ENCODE results near the gene HCFC1R1.

DNA sequence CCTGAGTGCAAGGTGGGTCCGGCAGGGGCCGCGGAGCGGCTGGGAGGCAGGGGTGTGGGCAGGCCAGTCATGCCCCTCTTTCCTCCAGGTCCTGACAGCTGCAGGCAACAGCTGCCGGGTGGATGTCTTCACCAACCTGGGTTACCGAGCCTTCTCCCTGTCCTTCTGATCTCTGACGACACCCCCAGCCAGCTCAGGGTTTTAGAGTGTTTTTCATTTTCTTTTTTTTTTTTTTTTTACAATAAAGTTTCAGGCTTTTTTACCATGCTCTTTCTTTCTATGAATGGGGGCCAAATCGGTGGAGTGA is 3.7 kb upstream of the HCFC1R1 start:
- no peak for TF ChIP-seq ZFP41 (tag by site-specific recombination; IDR thresholded peaks at IDR 0.05; ENCODE audit: borderline replicate concordance)
- no peak for TF ChIP-seq ZNF23 (tag by site-specific recombination; IDR thresholded peaks at IDR 0.05; ENCODE audit: borderline replicate concordance)
- TF ChIP-seq, protein P1, sequence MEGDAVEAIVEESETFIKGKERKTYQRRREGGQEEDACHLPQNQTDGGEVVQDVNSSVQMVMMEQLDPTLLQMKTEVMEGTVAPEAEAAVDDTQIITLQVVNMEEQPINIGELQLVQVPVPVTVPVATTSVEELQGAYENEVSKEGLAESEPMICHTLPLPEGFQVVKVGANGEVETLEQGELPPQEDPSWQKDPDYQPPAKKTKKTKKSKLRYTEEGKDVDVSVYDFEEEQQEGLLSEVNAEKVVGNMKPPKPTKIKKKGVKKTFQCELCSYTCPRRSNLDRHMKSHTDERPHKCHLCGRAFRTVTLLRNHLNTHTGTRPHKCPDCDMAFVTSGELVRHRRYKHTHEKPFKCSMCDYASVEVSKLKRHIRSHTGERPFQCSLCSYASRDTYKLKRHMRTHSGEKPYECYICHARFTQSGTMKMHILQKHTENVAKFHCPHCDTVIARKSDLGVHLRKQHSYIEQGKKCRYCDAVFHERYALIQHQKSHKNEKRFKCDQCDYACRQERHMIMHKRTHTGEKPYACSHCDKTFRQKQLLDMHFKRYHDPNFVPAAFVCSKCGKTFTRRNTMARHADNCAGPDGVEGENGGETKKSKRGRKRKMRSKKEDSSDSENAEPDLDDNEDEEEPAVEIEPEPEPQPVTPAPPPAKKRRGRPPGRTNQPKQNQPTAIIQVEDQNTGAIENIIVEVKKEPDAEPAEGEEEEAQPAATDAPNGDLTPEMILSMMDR (tag by site-specific recombination; IDR thresholded peaks at IDR 0.05) = no peak
- TF ChIP-seq ZNF701 (tag by site-specific recombination; IDR thresholded peaks at IDR 0.05) = no peak
- no peak for TF ChIP-seq MEIS1 (CRISPR knock-in tag; IDR thresholded peaks at IDR 0.05; ENCODE audit: borderline replicate concordance)
- TF ChIP-seq ZNF433 (tag by site-specific recombination; IDR thresholded peaks at IDR 0.05; ENCODE audit: low read depth) = no peak
- no peak for TF ChIP-seq ZNF830 (tag by site-specific recombination; IDR thresholded peaks at IDR 0.05; ENCODE audit: low read depth)
- TF ChIP-seq, protein P2, sequence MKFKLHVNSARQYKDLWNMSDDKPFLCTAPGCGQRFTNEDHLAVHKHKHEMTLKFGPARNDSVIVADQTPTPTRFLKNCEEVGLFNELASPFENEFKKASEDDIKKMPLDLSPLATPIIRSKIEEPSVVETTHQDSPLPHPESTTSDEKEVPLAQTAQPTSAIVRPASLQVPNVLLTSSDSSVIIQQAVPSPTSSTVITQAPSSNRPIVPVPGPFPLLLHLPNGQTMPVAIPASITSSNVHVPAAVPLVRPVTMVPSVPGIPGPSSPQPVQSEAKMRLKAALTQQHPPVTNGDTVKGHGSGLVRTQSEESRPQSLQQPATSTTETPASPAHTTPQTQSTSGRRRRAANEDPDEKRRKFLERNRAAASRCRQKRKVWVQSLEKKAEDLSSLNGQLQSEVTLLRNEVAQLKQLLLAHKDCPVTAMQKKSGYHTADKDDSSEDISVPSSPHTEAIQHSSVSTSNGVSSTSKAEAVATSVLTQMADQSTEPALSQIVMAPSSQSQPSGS (tag by site-specific recombination; IDR thresholded peaks at IDR 0.05; ENCODE audit: low read depth) = no peak
- TF ChIP-seq ZNF174 (tag by site-specific recombination; IDR thresholded peaks at IDR 0.05) = no peak

All from HEK293 (cell line).